22Rv1 (cell line): Measurements from ENCODE around the gene SUFU.

Source experiments
- ZFX ChIP-seq: fragments of 450-650 bp; IDR thresholded peaks from 2 replicates; pipeline ENCODE4 v1.6.1; 2017; ENCODE audit warnings: antibody characterized with exemption, borderline replicate concordance
- TF ChIP-seq, protein P1 (sequence below): fragments of 450-650 bp; IDR thresholded peaks from 2 replicates; pipeline ENCODE4 v1.5.1; 2017; ENCODE audit warnings: mild to moderate bottlenecking

DNA sequence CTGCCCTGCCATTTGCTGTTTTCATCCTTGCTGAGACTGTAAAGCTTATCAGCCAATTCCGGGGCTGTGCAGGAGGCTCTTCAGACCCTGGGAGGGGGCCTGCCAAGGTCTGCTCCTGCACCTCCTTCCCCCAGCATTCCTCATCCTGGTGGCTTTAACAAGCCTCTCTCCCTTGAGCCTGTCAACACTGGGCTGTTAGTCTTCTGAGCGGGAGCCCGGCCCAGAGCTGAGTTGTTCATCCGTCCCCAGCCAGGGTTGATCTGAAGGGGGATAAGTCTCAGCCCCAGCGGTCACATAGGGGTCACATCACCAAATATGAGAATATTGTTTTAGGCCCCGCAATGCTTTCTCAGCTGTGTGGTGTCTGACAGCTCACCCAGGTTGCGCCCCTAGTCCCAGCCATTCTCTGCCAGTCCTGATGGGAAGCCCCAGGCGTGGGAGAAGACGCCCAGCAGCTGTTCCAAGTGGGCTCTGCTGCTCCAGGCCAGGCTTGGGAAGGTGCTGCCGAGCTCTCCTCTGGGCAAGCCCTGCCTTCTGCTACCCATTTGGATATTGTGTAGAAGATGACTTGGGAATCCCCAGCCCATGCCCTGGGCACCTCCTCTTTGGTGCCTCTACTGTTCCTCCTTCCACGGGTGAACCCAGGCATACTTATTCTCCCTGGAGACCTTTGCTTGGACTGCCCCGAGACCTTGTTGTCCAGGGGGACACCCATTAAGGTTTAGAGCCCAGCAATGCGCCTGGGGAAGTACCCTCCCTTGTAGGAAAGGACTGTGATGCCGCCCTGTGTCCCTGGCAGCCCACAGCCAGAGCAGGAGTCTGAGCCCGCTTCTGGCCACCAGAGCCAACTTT, 117.0 kb downstream of the SUFU start:
- TF ChIP-seq, protein P1, sequence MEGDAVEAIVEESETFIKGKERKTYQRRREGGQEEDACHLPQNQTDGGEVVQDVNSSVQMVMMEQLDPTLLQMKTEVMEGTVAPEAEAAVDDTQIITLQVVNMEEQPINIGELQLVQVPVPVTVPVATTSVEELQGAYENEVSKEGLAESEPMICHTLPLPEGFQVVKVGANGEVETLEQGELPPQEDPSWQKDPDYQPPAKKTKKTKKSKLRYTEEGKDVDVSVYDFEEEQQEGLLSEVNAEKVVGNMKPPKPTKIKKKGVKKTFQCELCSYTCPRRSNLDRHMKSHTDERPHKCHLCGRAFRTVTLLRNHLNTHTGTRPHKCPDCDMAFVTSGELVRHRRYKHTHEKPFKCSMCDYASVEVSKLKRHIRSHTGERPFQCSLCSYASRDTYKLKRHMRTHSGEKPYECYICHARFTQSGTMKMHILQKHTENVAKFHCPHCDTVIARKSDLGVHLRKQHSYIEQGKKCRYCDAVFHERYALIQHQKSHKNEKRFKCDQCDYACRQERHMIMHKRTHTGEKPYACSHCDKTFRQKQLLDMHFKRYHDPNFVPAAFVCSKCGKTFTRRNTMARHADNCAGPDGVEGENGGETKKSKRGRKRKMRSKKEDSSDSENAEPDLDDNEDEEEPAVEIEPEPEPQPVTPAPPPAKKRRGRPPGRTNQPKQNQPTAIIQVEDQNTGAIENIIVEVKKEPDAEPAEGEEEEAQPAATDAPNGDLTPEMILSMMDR: no peak
- no peak for TF ChIP-seq ZFX
